NCI-H748 treated with DMSO at 0.1 percent for 48 hours (cell line): ENCODE data around the gene EGLN3.
"Not testable (repeated sequence)": the region's sequence is repeated elsewhere in the genome, so short reads cannot be mapped to it uniquely, and the experiment has no call there.

Experiments used
- DNase-seq: peaks from one replicate; lab custom pipeline; 2025; lab: John Stamatoyannopoulos, UW

The EGLN3 gene

DNA sequence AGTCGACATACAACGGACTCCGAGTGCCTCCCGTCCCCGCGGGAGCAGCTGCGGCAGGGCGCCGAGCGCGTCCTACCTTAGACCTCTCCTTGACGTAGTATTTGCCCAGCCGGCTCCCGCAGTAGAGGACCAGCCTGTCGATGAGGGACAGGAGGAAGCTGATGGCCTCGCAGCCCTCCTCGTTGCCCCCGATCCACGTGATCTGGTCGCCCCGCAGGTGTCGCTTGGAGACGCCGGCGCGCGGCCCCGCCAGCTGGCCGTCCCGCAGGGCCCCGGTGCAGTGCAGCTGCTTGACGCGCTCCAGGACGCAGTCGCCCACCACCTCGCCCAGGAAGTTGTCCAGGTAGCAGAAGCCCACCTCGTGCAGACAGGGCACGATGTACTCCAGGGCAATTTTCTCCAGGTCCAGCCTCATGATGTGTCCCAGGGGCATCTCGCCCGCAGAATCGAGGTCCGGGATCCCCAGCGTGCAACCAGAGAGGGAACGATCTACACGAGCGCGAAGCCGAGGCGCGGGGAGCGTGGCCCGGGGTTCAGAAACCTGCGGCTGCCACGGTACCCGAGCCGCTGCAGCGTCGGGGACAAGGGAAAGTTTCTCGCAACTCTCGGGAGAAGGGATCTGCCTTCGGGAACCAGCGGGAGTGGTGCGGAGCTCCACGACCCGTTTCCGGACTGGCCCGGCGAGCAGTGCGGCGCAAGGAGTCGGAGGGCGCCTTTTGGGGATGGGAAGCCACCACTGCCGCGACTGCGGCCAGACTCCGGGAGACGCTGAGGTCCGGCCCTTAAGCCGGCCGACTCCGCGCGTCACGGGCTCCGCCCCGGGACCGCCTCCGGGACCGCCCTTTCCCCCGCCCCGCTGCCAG is at the start of gene EGLN3:
EGLN3 (minus strand) TSS at position 755 of the 863 bp plus-strand sequence; CDS start at position 433, 322 bp downstream.
- peak; percentile 70 for DNase-seq

DNA sequence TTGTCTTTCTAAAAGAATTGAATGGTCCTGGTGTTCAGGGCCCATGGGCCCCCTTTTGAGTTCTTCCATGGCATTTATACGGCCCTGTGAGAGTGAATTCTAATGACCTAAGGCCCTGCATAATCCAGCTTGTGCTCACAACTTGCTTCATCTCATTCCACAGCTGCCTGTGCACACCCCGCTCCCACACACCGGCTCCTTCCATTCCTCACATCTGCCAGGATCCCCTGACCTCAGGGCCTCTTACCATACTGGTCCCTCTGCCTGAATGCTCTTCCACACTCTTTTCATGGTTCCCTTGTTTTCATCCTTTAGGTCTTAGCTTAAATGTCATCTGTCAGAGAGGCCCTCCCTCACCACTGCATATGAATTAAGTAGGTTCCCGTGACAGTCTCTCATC is 49.5 kb upstream of the EGLN3 start:
- DNase-seq: no peak

DNA sequence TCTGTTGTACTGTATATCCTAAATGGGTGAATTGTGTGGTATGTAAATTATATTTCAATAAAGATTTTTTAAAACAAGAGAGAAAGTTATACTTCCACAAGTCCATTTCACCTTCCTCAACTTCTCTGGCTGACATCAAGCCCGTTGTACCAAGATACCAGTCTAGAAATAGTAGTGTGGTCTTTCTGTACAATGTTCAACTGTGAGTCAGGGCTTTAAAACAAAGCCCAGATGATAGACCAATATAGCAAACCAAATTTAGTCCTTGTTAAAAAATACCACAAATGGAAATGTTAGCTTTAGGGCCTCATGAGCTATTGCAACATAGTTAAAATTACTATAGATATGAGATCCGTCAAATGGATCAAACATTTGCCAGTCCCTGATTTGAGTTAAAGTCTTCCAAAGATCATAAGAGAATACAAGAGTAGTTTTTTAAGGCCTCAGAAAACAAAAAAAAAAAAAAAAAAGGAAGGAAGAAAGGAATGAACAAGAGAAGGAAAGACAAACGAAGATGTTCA is 49.0 kb upstream of the EGLN3 start:
- no peak for DNase-seq

DNA sequence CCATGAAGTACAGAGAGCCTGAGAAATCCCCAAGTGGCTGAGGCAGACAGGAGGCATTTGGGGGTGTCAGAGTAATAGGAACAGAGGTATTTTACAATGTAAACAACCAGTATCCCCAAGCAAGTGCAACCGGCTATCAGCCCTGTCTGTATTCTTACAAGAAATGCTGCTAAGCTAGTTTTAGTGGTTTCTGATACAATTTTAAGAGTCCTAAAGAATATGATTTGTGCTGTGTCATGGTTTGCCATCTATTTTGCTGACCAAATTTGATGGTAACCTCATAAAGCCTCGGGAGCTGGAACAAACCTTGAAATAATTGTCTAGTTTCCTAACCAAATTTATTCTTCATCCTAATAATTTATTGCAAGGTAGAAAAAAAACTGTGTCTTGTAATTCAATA is 46.7 kb upstream of the EGLN3 start:
- no peak for DNase-seq

DNA sequence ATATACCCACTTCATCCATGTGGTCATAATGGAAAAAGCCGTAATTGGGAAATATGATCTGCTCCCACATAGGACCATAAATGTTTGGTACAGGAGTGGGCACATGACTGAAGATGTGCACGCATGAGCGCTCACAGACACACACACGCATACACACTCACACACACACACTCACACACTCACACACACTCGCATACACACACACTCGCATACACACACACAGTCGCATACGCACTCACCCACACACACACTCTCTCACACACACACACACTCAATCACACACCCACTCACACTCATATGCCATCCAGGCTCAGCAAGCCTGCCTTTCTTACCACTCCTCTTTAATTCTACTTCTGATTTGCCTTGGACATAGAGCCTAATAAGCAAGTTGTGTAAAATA is 45.6 kb upstream of the EGLN3 start:
- peak; percentile 31 for DNase-seq

DNA sequence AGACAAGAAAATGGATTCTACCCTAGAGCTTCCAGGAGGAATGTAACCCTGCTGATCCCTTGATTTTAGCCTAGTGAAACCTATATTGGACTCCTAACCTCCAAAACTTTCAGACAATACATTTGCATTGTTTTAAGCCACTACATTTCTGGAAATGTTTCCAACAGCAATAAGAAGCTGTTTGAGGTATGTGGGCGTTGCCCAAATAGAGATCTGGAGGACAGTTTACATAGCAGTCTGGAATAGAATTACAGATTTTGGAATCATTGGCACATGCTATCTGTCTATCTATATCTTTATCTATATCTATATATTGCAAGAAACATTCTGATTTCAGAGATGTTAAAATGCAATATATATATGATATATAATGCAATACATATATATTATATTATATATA is 42.4 kb upstream of the EGLN3 start:
- DNase-seq: no peak

DNA sequence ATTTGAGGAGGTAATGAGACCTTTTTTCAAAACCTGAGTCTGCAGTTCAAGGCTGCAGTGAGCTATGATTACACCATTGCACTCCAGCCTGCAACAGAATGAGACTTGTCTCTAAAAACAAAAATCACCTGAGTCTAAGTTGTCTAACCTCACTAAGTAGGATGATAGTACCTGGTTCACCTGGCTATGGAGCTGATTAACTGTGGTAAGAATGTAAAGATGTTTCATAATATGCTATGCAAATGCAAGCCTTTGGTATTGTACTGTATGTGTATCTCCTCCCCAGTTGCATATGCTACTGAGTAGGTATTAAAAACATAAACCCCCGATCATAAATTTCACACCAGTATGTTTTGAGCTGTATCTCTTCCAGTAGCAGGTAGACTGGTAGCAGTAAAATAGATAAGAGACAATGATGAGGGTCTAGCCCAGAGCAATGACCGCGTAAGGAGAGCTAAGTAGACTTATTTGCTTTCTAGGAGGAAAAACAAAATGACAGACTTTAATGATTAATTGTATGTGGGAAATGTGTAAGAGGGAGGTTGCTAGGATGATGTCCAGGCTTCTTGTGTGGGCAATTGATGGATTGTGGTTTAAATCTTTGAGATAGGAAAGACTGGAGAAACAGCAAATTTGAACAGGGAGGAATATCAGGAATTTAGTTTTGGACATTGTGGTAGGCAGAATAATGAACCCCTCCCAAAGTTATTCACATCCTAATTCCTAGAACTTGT is 41.6 kb upstream of the EGLN3 start:
- no peak for DNase-seq

DNA sequence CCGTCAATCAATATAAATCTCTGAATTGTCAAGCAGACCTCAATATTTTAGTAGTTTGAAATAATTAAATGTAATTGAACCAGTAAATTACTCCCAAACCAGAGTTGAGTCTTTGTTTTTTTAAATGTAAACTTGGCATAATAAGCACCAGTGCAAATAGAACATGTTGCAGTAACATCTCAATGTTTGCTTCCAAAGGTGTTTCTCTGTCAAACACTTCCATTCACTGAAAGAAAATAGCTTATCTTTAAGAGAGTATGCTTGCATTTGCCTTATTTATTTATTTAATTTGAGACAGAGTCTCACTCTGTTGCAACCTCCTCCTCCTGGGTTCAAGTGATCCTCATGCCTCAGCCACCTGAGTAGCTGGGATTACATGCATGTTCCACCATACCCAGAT is 39.9 kb upstream of the EGLN3 start:
- DNase-seq: no peak

DNA sequence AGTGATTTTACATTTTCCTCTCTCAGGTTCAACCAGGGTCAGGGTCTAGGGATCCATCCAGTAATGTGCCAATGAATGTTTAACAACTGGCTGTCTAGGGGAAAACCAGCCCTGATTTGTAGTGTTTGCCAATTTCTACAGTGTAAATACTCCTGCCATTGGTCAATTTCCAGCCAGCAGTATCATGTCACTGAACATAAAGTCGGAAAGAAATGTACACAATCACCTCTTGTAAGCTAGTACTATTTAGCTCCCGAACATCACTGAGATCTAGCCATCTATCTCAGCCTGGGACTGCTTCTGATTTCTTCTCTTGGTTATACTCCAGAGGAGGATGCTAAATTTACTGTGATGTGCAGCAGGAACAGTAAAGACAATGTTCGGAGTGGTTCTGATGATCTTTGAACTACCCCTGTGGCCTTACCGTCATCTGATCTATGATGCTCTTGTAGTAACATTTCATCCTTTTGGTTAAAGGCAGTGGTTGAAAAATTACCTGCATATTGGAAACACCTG is 36.7 kb upstream of the EGLN3 start:
- peak; percentile 26 for DNase-seq

DNA sequence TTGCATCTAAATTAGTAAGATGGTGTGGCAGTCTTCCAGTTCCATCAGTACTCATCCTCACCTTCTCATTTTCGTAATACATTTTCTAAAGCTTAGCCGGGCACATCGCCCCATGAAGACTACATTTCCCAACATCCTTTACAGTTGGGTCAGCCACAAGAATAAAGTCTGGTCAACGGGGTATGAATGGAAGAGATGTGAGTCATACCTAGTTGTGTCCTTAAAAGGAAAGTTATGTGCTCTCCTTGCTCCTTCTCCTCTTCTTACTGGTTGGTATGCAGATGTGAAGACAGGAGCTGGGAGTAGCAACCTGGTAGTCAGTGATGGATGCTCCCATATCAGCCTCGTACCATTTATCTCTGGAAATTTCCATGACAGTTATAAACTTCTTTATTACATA is 35.9 kb upstream of the EGLN3 start:
- no peak for DNase-seq

DNA sequence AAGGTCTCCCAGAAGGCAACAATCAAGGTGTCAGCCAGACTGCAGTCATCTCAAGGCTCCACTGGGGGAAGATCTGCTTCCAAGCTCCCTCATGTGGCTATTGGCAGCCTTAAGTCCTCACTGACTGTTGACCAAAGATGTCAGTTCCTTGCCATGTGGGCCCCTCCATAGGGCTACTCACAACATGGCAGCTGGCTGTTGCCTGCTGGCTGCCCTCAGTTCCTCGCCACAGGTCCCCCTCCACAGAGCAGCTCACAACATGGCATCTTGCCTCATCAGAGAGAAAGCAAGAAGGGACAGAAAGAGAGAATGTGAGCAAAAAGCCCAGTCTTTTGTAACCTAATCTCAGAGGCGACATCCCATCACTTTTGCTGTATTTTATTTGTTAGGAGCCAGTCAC is 34.4 kb upstream of the EGLN3 start:
- no peak for DNase-seq

DNA sequence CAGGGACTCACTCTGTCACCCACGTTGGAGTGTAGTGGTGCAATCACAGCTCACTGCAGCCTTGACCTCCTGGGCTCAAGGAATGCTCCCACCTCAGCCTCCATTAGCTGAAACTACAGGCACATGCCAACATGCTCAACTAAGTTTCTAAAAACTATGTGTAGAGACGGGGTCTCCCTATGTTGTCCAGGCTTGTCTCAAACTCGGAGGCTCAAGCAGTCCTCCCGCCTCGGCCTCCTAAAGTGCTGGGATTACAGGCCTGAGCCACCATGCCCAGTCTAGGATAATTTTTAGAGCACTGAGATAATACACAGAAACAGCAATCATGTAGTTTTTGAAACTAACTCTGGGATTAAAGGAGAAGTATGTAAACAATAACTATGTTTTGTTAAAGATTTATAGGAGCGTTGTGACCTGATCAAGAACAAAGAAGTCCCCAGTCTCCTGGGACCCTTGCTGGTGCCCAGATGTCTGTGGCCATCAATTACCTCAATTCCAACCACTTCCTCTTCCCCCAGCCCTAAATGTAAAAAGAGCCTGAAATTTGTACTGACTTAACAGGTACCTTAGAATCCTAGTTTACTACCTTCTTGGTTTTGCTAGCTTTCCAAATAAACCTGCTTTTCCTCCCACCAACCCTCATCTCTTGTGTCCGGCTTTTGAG is 28.9 kb upstream of the EGLN3 start:
- no peak for DNase-seq

DNA sequence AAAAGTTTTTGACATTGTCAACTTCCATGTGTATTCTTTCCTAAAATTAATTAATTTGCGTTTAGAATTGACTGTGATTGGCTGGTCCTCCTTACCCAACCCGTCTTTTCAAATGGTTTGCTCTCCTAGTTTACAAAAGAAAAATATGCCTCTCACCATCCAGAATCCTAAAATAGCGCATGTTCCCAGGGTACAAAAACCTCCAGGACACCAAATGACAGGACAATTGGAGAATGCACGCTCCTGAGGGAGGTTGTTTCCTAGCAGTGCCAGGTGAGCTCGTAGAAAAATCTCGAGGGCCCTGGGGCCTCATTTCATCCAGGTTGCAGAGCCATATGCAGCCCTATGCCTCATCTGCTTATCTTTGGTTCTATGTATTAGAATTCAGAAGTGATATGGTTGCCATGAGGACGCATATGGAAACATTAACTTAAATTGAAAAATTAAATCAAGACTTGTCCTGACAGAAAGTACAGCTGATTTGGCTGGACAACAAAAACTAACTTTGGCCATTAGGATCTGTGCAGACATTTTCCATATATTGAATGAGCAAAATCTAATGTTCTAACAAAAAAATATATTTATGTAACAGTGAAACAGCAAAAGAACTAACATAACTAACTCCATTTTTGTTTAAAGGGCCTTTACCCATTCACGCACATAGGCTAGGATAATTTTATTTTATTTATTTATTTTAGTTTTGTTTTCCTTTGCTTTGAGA is 28.2 kb upstream of the EGLN3 start:
- DNase-seq: no peak

DNA sequence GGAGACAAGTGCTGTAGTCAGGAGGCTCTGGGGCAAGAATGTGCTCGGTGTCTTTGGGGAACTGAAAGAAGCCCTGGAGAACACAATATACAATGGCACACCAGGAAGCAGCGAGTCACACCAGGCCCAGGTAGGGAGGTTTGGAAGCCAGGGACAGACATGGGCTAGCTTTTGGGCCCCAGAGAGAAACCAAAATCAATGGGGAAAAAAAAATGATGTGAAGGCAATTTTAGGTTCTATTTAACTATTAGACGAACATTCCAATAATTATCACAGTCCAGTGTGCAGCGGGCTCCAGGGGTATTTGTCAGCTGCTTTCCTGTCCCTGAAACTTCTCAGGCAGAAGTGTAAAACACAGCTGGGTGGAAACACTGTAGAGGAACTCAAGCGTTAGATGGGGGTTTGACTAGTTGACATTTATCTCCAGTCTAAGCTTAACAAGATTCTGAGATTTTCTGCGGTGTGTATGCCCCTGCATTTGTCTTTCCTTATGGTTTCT is 21.8 kb upstream of the EGLN3 start:
- DNase-seq: no peak

DNA sequence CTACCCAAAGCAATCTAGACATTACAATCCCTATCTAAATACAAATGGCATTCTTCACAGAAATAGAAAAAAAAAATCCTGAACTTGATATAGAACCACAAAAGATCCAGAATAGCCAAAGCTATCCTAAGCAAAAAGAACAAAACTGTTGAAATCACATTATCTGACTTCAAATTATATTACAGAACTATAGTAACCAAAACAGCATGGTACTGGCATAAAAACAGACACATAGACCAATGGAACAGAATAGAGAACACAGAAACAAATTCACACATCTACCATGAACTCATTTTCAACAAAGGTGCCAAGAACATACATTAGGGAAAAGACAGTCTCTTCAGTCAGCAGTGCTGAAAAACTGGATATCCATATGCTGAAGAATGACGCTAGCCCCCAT is 19.0 kb upstream of the EGLN3 start:
- DNase-seq: not testable (repeated sequence)

DNA sequence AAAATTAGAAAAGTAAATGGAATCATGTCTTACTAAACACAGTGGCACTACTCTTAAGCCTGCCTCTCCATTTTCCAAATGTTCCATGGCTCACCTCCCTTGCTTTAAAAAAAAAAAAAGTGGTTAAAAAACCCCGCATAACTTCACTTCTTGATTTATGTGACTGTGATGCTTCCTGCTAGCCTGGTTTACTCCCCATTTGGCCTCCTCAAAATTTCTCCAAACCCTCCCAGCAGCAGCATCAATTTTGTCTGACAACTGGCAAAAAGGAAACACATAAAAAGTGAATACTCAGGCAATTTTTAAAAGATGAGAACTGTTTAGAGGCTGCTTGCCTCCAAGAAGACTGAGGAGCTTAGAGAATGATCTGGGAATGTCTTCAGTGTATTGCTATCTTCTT is 17.8 kb upstream of the EGLN3 start:
- no peak for DNase-seq

DNA sequence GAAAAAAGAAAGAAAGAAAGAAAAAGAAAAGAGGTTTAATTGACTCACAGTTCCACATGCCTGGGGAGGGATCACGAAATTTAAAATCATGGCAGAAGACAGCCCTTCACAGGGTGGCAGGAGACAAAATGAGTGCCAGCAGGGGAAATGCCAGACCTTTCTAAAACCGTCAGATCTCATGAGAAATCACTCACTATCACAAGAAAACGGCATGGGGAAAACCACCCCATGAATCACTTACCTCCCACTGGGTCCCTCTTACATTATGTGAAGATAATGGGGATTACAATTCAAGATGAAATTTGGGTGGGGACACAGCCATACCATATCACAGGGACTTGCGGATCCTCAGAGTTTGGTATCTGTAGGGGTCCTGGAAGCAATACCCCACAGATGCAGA is 16.3 kb upstream of the EGLN3 start:
- DNase-seq: no peak

DNA sequence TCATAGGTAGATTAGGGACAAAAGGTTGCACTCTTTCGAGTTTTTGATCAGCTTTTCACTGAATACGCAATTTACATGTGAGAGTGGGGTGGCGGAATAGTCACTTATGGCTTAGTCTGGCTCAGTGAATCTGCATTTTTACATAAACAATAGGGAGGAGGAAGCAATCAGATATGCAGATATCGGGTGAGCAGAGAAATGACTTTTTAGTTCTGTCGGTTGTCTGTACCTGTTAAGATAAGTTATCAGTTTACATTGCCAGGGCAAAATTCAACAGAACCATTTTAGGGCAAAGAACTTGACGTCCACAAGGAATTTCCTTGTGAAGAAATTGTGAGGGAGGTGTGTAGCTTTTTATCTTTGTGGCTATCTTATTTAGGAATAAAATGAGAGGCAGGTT is 15.4 kb upstream of the EGLN3 start:
- no peak for DNase-seq

DNA sequence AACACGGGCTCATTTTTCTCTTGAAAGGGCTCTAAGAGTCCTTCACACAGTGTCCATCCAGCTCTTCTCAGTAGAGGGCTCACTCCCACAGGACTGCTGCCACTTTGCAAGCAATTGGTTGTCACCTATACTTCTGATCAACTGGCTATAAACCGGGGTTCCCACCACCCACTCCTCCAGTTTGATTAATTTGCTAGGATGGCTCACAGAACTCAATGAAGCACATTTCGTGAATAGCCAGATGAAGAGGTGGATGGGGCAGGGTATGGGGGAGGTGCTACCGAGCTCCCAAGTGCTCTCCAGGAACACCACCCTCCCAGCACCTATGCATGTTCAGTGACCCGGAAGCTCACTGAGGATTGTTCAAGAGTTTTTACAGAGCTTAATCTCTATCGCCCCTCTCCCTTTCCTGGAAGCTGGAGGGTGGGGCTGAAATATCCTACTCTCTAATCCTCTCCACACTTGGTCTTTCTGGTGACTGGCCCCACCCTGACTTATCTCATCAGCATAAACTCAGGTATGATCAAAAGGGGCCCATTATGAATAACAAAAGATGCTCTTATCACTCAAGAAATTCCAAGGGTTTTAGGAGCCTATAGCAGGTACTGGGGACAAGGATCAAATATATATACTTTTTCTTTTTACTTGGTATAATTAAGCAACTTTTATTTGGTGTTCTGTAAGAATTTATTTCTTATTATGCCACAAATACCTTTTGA is 13.9 kb upstream of the EGLN3 start:
- no peak for DNase-seq

DNA sequence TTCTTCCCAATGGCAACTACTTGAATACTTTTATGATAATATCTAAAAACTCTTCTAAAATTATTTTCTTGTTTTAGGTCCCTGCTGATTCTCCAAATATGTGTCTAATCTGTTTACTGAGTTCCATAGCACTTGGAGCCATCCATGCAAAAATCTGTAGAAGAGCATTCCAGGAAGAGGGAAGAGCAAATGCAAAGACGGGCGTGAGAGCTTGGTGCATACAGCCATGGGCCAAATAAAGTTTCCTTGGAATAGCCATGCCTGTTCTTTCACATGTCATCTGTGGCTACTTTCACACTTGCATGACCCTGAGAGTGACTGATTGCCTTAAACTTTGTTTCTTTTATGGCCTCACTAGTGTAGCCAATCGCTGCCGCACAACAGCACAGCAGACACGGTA is 13.0 kb upstream of the EGLN3 start:
- DNase-seq: no peak

DNA sequence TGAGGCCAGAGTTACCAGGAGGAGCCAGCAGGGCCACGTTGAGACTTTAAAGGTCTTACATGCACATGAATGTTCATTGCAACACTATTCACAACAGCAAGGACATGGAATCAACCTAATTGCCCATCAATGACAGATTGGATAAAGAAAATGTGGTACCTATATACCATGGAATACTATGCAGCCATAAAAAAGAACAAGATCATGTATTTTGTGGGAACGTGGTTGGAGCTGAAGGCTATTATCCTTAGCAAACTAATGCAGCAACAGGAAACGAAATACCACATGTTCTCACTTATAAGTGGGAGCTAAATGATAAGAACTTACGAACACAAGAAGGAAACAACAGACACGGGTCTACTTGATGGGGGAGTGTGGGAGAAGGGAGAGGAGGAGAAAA is 11.6 kb upstream of the EGLN3 start:
- not testable (repeated sequence) for DNase-seq
